Stimulated activated CD8-positive, alpha-beta memory T cell treated with anti-CD3 and anti-CD28 coated beads, Interleukin-12 subunit alpha, Interleukin-12 subunit beta, amount 100 ng/mL, for 4 hours (primary cell): ENCODE results near the gene DLST.
A peak's percentile ranks its signal among the peaks of the same experiment; 100 is the strongest.

Experiments
- DNase-seq: peaks from one replicate; pipeline ENCODE4 v3.0.0-alpha.2; 2020; ENCODE audit warnings: low read depth

DLST gene

GRCh38 chr14:74941676-74942097 is 60.0 kb downstream of the DLST start:
- DNase-seq = peak; percentile 41

GRCh38 chr14:74942181-74942580 is 60.5 kb downstream of the DLST start:
- no peak for DNase-seq

DNA sequence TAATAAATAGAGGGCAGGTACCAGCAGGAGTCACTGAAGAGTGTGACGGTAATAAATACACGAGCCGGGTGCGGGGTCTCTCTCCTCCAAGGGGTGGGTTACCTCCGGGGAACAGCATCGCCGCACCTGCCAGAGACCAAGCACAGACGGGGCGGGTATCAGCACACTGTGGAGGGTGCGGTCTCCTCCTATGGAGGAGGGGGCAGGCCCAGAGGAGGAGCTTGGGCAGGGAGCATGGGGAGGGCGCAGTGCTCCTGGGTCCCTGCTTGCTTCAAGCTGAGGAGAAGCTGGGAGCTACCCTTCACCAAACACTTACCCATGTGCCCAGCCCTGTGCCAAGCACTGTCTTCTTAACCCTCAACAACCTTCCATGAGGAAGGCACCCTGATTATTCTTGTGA is 60.9 kb downstream of the DLST start:
- no peak for DNase-seq

DNA sequence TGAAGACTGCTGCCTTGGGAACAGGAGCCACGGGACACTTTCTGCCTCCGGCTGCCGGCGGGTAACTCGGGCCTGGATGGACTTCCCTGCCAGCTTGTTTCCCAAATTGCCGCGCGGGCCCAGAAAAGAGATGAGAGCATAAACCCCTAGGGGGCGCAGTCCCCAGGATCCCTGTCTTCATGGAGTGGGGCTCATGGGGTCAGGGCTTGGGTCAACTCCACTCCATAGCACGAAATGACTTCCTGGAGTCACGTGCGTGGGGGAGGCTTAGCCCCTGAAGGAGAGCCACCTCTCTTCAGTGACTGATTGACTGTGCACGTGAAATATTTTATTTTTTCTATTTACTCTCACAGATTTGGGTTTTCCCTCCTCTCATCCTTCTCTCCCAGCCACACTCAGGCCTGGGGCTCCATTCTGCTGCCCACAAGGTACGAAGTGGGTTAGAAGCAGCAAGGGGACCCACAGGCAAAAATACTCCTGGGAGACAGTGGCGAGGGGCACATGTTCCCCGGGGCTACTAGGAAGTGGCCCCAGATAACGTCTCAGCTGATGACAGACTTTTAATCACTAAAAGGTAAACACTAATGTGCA is 63.6 kb downstream of the DLST start:
- no peak for DNase-seq

GRCh38 chr14:74945852-74946658 is 64.3 kb downstream of the DLST start:
- DNase-seq = peak; percentile 32

GRCh38 chr14:74946659-74947281 is 65.1 kb downstream of the DLST start:
- DNase-seq = no peak

GRCh38 chr14:74947353-74948227 is 65.9 kb downstream of the DLST start:
- no peak for DNase-seq

GRCh38 chr14:74948228-74949175 is 66.8 kb downstream of the DLST start:
- no peak for DNase-seq

DNA sequence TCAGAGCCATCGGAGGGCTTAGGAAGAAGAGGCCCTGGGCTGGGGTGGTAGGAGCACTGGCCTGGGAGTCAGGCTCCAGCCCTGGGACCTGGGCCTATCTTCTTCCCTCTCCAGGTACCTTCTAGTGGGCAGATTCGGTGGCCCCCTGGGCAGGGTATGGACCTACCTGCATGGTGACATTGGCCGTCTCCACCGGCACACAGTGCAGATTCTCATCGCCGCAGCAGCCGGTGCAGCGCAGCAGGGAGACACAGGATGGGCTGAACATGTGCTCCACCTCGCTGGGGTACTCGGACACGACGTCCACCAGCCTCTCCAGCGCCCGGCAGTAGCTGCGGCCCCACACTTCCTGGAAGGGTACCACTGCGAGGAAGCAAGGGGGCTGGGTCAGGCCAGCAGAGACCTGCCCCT is 67.5 kb downstream of the DLST start:
- no peak for DNase-seq

- no peak for DNase-seq
These were observed 68.3 kb downstream of the DLST start for GRCh38 chr14:74949859-74950573.

DNA sequence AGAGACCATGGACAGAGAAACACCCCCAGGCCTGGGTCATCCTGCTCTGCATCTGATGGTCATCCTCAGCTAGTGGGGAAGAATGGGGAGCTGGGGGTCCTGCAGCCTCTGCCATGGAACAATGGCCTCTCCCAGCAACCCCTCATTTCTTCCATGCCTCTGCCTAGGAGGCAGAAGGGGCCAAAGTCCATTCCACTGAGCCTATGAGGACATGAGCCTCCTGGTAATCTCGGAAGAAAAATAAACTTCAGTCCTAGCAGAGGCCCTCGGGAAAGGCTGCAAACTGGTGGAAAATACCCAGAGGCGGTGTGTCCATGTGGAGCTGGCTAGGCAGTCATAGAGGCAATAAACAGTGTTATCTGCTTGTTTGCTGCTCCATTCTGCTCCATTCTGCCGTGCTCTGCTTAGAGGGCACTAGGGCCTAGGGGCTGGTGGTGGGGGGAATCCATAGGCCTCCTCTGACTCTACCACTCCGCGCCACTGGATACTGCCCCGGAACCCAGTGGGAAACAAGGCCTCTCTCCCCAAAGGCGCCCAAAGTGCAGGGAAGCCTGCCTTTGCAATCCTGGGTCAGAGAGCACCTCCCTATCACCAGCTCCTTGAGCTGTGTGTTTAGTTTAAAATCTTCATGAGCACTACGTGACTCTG is 69.2 kb downstream of the DLST start:
- no peak for DNase-seq

DNA sequence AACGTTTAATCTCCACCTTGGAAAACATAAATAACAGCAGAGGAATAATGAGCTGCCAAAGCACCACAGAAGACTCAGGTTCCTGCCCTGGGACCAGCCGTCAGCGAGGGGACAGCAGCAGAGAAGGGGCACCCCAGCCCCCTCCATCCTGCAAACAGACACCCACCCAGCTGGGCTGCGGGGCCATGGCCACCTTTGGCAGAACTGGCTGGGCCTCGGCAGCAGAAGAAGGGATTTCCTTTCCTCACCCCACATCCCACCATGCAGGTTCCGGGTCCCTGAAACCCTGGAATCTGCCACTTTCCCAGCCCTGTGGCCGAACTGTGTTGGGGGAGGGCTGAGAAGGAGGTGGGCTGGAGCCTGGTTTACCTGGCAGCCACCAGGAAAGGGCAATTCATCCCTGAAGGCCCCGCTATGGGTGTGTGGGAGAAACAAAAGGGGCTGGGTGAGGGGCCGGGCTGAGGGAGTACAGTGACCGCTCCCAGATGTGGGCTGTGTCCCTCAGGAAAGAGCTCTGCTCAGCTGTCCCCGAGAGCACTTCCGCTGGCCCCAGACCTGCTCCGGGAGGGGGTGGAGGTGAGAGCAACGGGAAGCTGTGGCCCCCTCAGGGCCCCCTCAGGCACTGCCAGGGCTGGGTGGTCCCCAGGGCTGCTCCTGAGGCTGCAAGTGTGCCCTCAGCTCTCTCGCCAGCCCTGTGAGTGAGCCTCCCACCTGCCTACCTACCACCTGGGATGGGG is 69.9 kb downstream of the DLST start:
- no peak for DNase-seq

GRCh38 chr14:74952180-74952665 is 70.5 kb downstream of the DLST start:
- no peak for DNase-seq

GRCh38 chr14:74952697-74953484 is 71.2 kb downstream of the DLST start:
- DNase-seq = no peak
